A549 treated with dexamethasone at 1 μM for 4 hours (cell line): Measurements from ENCODE around the gene NPRL2. TPM values are rescaled to one million over a fixed set of nuclear protein-coding genes. Genes with fewer than 3 reads are reported as not detected.

ENCODE experiments used
- total RNA-seq: library from RNA; stranded (reverse); fragments of 200-300 nt; extraction: Qiagen RNA extraction; gene quantifications from 5 replicates; pipeline ENCODE4 v1.2.3, GENCODE V29; 2022

NPRL2 gene
- total RNA-seq = 12.2 to 13.5 TPM (median 12.7 TPM) in 5 replicates

GRCh38 chr3:50350527-50351322 is at the start of gene NPRL2, which contains the start of gene CYB561D2:
NPRL2 (minus strand) TSS chr3:50350775; CDS start chr3:50350652, 123 bp downstream.
CYB561D2 (plus strand) TSS chr3:50350862; CDS start chr3:50351434, 572 bp downstream.

GRCh38 chr3:50358911-50359759 is 8.6 kb upstream of the NPRL2 start, which contains the start of gene TMEM115:
TMEM115 (minus strand) TSS chr3:50359521; CDS start chr3:50359063, 458 bp downstream.

GRCh38 chr3:50345586-50346234 is 4.9 kb downstream of the NPRL2 start, which contains the start of gene ZMYND10:
ZMYND10 (minus strand) TSS chr3:50345732; CDS start chr3:50345579, 153 bp downstream.

GRCh38 chr3:50340448-50341329 is 9.9 kb downstream of the NPRL2 start, which contains the start of gene RASSF1:
RASSF1 (minus strand) TSS chr3:50340836; CDS start chr3:50340805, 31 bp downstream.

GRCh38 chr3:50327943-50328691 is 22.5 kb downstream of the NPRL2 start, which contains the start of gene TUSC2:
TUSC2 (minus strand) TSS chr3:50328223; CDS start chr3:50328099, 124 bp downstream.

GRCh38 chr3:50322386-50323091 is 28.0 kb downstream of the NPRL2 start, which contains the start of gene HYAL2:
HYAL2 (minus strand) TSS chr3:50322745; CDS start chr3:50320489, 2,256 bp downstream.

GRCh38 chr3:50303013-50303815 is 47.4 kb downstream of the NPRL2 start, which contains the start of gene HYAL1:
HYAL1 (minus strand) TSS chr3:50303574; CDS start chr3:50302956, 618 bp downstream.

GRCh38 chr3:50298836-50299637 is 51.5 kb downstream of the NPRL2 start, which contains the start of the genes HYAL3 and NAA80:
HYAL3 (minus strand) TSS chr3:50299405; CDS start chr3:50295602, 3,803 bp downstream.
NAA80 (minus strand) TSS chr3:50299405; CDS start chr3:50297463, 1,942 bp downstream.

Other genes starting within 250 kb of the NPRL2 start
- 13.4 to 22.0 TPM (median 19.5 TPM) in 5 replicates for gene SEMA3F, start 195.5 kb downstream of the NPRL2 start, total RNA-seq
- 0.03 to 0.48 TPM (median 0.21 TPM) in 4 of 5 replicates, not detected in the other for gene GNAT1, start 159.2 kb downstream of the NPRL2 start, total RNA-seq
- 0.05 to 0.22 TPM (median 0.06 TPM) in 4 of 5 replicates, not detected in the other for gene SLC38A3, start 145.5 kb downstream of the NPRL2 start, total RNA-seq
- gene GNAI2, start 114.6 kb downstream of the NPRL2 start, total RNA-seq = 34.0 to 49.8 TPM (median 46.8 TPM) in 5 replicates
- gene SEMA3B, start 81.6 kb downstream of the NPRL2 start, total RNA-seq = 5.0 to 7.7 TPM (median 6.3 TPM) in 5 replicates
- not detected in 5 replicates for gene LSMEM2, start 71.7 kb downstream of the NPRL2 start, total RNA-seq
- gene IFRD2, start 58.3 kb downstream of the NPRL2 start, total RNA-seq = 66.6 to 89.9 TPM (median 85.4 TPM) in 5 replicates
- gene HYAL3, start 51.4 kb downstream of the NPRL2 start, total RNA-seq = 7.0 to 9.9 TPM (median 8.8 TPM) in 5 replicates
- 4.3 to 7.9 TPM (median 6.4 TPM) in 5 replicates for gene NAA80, start 51.4 kb downstream of the NPRL2 start, total RNA-seq
- 0.40 to 0.69 TPM (median 0.57 TPM) in 5 replicates for gene HYAL1, start 47.2 kb downstream of the NPRL2 start, total RNA-seq
- 21.2 to 33.5 TPM (median 29.2 TPM) in 5 replicates for gene HYAL2, start 28.0 kb downstream of the NPRL2 start, total RNA-seq
- gene TUSC2, start 22.6 kb downstream of the NPRL2 start, total RNA-seq = 22.6 to 36.7 TPM (median 34.6 TPM) in 5 replicates
- 15.1 to 17.6 TPM (median 17.2 TPM) in 5 replicates for gene RASSF1, start 9.9 kb downstream of the NPRL2 start, total RNA-seq
- 0.71 to 1.3 TPM (median 1.0 TPM) in 5 replicates for gene ZMYND10, start 5.0 kb downstream of the NPRL2 start, total RNA-seq
- 13.8 to 17.4 TPM (median 15.7 TPM) in 5 replicates for gene CYB561D2, start 87 bp upstream of the NPRL2 start, total RNA-seq
- gene TMEM115, start 8.7 kb upstream of the NPRL2 start, total RNA-seq = 37.1 to 50.9 TPM (median 49.1 TPM) in 5 replicates
- 0.48 to 0.77 TPM (median 0.67 TPM) in 5 replicates for gene CACNA2D2, start 152.9 kb upstream of the NPRL2 start, total RNA-seq
- 1.9 to 2.9 TPM (median 2.7 TPM) in 5 replicates for gene C3orf18, start 217.0 kb upstream of the NPRL2 start, total RNA-seq
- gene HEMK1, start 218.7 kb upstream of the NPRL2 start, total RNA-seq = 4.7 to 6.9 TPM (median 6.5 TPM) in 5 replicates